GM19023 (cell line): Measurements from ENCODE around the gene TRIB2.
A peak's percentile ranks its signal among the peaks of the same experiment; 100 is the strongest.
"Not testable (repeated sequence)": the region's sequence is repeated elsewhere in the genome, so short reads cannot be mapped to it uniquely, and the experiment has no call there.

ENCODE experiments used
- ATAC-seq: cut with Tn5 transposase; IDR thresholded peaks from one replicate; pipeline ENCODE4 v1.9.1; 2021; ENCODE audit warnings: mild to moderate bottlenecking, moderate library complexity; ENCODE audit not compliant: unreplicated experiment

Gene TRIB2

DNA sequence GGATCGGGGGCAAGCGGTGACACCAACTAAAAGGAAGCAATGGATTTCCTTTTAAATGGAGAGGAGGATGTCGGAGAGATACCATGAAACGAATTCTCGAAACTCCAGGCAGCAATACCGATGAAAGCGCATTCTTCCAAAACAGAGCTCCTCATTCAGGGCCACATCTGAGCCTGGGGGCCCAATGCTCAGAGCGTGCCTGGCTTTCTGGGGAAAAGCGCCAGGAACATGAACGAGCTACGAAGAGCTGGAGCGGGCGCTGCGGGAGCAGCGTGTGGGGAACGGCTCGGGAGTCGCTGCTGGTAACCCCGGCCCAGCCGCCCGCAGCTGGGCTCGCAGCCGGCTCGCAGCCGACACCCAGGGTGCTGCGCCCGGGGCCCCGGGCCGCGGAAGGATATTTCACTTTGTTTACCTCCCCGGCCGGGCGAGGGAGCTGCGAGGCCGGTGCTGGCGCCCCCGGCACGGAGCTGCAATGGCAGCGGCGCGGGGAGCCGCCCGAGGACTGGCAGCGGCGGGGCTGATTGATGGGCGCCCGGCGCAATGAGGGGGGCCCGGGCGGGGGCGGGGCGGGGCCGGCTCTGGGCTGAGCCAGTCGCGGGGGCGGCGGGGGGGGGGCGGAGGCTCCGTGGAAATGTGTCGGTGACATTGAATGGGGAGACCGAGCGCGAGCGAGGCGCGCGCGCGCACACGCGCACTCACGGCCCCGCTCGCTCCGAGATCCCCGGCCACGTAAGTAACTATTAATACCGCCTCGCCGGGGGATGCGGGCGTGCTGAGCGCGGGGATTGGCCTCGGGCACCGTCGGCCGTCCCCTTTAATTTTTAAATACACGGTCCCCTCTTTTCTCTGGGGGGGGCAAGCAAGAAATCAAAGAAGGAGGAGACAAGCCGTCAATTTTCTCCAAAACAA lies at the start of gene TRIB2:
TRIB2 (plus strand) TSS at position 655 of the 909 bp plus-strand sequence. CDS start 1,372 bp downstream, outside the sequence.
- ATAC-seq, result peak; percentile 51

DNA sequence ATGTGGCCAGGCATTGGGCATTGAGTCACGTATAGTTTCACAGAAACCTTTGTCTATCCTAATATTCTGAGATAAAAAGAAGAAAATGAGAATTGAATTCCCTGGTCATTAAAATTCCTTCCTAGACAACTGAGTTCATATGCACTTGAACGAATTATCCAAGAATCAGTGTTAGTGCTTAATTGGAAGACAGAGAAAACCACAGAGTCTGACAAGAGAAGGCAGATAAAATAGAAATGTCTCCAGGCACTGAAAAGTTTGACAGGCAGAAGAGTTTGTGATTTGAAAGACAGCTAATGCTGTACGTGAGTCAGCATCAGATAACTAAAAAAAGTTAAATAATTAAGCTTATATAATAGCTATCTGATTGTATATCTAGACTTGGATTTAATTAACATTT lies 47.7 kb upstream of the TRIB2 start:
- ATAC-seq, result no peak

DNA sequence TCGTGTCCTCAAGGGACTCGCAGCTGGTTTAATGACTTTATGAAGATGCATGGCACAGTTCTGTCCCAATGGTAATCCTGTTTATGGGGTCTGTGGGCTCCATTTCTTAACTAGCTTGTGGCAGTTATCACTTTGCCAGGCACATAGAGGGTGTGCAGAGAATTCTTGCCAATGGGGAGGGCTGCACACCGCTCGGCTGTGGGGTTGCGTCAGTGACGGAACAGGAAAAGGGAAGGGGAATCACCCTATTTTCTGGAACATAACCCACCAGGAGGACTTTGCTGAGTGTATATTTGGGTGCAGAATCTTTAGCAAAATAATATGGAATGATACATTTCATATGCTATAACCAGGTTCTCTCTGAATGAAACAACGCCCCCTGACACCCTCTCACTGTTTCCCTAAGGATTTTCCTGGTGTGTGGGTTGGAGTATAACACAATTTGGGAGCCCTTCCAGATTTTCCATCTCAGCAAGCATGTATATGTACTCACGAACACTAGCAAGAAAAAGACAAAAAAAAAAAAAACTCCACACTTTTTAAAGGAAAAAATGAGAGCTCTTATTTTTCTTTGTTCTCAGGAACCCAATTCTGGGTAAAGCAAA lies 43.9 kb upstream of the TRIB2 start:
- no peak for ATAC-seq

DNA sequence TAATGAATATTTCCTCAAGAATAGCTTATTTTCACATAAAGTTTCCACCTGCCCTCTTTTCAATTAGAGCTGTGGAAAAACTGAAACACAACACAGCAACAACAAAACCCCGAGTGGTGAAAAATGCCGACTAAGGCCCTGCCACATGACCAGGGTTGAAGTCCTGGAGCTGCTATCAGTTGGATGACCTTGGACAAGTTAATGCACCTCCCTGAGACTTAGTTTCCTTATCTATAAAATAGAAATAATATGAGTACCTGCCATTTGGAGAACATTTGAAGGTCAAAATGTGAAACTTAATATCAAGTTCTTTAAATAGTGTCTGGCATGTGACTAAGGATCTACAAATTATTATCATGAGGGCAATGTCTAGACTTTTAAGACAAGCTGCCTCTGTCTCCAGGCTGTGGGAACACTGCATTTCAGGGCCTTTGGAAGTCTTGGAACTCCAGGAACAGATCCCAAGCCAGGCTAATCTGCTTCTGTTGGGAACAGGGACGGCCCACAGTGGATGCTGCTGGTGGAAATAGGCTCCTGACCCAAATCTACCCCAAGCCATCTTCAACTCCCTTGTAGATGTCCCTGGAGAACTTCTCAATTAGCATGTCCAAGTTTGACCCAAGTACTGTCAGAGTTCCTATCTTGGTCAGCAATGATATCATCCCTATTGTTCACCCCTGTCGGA lies 42.0 kb upstream of the TRIB2 start:
- no peak for ATAC-seq

DNA sequence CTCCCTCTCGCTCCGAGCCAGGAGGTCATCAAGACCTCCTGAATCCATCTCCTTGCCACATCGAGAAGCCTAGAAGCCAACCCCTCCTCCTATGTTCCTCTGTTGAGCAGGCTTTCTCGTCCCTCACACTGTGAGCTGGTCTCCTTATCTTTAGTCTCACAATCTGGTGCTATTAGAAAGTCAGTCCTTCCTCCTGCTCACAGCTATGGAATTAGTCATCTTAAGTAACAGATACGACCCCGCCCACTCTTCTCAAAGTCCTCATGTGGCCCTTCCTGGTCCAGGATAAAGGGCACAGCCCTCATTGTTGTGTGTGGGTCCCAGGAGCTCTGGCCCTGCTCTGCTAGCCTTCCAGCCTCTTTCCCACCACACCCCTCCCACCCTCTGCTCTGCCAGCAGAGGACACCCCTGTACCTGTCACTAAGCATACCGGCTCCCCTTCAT lies 41.4 kb upstream of the TRIB2 start:
- ATAC-seq, result no peak

DNA sequence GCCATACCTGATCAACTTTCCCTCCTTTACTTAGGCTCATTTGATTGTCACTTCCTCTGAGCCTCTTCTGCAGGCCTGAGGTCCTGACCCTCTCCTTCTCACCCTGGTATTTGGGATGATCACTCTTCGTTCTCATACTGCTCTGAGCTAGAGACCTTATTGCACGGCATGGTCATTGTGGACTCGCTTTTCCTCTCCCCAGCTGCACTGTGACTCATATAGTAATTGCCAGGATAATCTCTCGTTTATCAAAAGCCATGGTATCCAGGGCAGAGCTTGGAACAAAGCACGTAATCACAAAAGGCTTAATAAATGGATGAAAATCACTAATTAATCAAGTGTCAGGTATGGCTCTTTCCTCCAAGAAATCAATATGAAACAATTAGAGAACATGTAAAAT lies 40.9 kb upstream of the TRIB2 start:
- no peak for ATAC-seq

DNA sequence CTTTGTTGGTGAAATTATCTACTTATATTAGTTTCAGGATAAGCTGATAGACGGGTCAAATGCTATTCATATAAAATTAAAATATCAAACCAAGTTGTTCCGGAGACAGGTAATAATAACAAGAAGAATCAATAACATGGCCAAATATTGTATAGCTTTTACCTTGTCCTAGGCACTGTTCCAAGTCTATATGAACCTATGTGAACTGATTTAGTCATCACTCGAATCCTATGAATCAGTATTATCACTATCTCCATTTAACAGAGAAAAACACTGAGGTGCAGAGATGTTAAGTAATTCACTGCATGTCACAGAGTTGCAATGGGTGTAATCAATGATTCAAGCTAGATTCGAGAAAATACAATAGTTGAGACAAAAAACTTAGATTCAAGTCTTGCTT lies 40.0 kb upstream of the TRIB2 start:
- no peak for ATAC-seq

DNA sequence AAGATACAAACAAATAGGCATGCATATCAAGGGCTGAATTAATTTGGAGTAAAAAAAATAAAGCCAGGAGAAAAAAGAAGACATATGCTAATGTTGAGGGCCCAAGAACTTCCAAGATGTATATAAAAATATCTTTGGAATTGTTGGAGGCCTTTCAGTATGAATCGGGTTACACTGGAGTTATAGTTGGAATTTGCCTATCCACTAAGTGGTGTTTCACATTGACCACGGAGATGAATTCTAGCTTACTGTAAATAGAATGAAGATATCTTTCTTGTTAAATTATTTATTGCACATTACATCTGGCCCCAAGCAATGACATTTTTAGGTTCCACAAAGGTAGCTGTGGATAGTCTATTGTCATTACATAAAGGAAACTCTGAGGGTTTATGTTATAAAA lies 38.5 kb upstream of the TRIB2 start:
- no peak for ATAC-seq

DNA sequence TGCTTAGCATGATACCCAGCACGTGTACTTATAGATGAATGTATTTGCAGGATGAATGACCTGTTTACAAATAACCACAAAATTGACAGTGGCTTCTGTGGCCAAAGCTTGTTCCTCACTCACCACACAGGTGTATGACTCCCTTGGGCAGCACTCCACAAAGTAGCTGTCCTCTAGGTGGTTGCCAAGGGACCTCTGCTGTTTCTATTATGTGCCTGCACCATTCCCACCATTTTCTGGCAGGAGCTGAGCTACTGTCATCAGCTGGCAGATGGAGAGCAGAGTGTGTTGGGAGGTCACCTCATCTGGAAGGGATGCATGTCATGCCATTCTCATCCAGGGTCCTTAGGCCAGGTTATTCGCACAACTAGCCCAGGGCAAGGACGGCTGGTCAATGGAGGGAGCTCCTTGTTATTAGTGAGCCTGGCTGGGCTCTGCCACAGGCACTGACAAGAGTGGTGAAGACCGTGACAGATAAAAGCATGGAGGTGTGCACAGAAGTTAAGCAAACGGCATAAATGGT lies 37.1 kb upstream of the TRIB2 start:
- ATAC-seq, result no peak

DNA sequence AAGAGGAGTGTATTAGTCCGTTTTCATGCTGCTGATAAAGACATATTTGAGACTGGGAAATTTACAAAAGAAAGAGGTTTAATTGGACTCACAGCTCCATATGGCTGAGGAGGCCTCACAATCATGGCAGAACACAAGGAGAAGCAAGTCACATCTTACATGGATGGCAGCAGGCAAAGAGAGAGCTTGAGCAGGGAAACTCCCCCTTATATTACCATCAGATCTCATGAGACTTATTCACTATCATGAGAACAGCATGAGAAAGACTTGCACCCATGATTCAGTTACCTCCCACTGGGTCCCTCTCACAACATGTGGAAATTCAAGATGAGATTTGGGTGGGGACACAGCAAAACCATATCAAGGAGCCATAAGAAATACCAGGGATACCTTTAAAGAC lies 36.6 kb upstream of the TRIB2 start:
- not testable (repeated sequence) for ATAC-seq

DNA sequence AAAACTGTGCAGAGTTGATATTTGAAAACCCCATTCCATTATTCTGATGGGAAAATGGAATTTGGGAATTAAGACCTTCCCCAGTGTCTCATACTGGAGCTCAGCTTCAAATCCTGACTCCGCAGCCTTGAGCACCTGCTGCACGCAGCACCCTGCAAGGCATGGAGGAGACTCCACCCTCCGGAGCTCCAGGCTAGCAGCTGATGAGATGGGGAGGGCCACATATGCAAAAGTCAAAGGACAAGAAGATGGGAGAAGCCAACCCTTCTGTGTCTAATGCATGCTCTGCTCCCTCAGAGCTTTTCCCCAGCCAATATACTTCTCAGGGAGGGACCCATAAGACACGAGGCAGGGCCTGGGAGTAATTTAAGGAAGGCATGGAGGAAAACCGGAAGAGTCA lies 34.7 kb upstream of the TRIB2 start:
- ATAC-seq, result no peak

DNA sequence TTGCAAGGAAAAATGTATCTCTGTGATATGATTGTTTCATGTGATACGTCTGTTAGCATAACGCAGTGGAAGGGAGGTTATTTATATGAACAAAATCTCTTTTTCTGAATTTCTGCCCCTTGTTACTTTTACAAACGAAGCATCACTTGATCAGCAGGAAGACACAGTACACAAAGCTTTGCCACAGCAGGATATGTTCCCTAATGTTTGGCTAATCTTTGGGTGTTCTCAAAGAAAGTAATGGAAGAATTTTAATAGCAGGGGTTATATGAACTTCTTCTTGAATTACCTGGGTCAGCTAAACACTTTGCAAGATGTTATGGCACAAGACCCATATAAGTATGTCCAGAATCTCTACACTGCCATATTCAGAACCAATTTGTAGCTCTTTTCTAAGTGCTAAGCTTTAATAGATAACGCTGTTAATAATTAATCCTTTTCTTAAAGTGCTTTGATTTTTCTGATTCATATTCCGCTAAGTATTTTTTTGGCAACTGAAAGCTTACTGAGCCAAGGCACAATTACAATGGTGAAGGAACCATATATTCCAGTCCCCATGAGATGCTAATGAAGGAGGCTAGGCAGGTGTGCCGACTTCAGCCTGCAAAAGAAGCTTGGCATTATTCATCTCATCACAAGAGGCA lies 33.2 kb upstream of the TRIB2 start:
- no peak for ATAC-seq

DNA sequence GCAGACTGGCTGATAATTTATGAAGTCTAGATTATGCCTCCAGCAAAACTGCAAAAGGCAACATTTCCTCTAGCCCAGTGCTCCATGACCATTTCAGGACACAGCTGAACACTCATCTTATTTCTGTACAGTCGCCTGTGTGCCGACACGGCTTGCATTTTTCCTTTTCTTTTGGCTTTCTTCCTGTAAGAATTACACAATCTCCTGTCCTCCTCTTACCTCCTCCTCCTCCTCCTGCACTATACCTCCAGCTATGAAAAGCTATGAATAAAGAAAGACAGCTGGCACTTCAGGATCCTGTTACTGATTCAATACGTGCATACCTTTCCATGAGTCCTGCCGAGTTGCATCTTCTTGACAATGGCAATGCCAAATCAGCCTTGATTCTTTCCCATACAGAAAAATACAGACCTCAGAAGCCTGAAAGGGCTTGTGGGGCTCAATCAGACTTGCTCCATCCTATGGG lies 32.2 kb upstream of the TRIB2 start:
- ATAC-seq, result no peak

DNA sequence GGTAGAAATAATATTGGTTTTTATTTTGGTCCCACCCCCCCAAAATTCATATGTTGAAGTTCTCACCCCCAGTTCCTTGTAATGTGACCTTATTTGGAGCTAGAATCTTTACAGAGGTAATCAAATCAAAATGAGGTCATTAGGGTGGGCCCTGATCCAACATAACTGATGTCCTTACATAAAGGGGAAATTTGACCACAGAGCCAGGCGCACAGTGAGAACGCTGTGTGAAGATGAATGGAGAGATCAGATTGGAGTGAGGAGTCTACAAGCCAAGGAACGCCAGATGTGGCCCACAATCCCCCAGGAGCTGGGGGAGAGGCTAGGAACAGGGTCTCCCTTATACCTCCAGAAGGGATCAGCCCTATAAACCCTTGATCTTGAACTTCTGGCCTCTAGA lies 31.6 kb upstream of the TRIB2 start:
- no peak for ATAC-seq

DNA sequence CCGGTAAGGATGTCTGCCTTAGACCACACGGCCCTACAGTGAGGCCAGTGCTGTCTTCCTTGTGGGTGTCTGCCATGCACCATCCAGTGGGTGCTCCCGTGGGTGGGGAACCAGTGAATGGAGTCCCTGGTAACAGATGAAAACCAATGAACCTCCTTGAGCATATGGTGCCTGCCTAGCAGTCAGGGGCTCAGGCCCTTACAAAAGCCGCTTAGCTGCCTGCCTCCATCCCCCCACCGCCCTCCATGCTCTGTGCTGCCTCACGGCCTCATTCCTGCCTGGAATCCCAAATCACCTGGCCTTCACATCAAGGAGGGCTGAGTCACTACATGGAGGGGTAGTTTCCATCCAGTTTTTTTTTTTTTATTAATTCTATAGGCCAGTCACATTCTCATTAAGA lies 30.8 kb upstream of the TRIB2 start:
- no peak for ATAC-seq

DNA sequence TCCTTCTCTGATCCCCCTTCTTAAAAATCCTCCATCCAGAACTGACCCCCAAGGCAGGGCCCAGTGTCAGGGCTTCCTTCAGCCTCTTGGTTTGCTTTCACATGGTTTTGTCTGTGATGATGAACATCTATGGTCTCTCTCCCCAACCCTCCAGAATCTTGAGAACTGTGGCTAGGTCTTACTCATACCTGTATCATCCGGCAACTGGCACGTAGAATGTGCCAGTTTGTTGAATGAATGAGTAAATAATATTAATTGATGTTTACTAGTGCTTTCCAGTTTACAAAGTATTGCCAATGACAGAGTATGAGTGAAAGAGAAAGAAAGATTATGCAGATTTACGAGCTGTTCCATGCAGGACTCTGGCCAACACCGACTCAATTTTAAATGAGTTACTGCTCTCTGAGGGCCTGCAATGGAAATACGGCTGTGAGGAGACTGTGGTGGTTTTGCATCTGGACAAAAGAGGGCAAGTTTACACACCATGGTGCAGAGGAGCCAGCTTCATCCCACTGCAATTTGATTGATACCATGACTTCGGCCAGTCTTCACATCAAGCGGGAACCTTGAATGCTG lies 29.9 kb upstream of the TRIB2 start:
- ATAC-seq, result no peak

DNA sequence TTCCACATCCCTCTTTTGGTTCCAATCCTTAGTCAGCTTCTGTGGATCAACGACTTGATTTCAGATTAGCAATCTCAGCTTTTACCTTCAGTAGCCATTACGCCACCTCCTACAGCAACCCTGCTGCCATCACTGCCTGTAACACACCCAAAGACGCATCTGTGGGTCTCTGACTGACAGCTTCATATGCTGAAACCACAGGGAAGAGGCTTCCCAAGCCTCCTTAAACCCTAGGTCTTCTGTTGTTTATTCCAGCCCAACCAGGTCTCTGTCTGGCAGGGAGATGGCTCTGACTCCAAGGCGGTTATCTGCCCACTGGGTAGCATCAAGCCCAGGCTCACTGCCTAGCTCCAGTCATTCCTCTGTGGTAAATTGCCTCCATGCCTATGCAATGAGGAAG lies 28.6 kb upstream of the TRIB2 start:
- no peak for ATAC-seq

DNA sequence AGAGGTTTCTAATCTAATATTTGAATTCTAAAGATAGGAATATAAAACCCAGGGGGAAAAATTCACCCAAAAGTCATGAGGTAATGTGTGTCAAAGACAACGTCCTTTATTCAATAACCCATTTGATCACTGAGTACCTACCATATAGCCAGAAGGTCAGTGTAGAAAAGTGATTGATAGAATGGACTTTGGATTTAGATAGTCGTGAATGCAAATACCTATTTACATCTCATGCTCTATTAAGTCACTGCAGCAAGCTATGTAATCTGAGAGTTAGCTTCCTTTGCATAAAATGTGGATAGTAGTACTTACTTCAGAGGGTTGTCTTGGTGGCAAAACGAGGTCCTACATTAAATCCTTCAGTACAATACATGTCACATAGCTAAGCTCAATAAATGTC lies 27.8 kb upstream of the TRIB2 start:
- ATAC-seq, result no peak

DNA sequence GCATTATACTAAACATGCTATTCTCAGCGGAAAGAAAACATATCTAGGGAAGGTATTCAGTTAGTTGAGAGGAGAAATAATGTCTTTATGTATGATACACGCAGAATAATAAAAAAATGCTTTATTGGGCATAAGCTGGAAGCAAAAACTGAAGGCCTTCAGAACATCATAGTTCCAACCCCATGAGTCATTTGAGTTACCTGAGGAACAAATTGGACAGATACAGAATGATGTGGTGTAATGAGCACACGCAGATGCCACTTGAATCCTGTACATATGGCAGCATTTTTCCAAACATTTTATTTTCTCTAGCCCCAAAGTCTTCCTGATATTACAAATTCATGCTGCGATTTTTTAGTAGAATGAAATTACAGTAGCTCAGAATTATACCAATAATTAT lies 23.2 kb upstream of the TRIB2 start:
- ATAC-seq, result no peak

DNA sequence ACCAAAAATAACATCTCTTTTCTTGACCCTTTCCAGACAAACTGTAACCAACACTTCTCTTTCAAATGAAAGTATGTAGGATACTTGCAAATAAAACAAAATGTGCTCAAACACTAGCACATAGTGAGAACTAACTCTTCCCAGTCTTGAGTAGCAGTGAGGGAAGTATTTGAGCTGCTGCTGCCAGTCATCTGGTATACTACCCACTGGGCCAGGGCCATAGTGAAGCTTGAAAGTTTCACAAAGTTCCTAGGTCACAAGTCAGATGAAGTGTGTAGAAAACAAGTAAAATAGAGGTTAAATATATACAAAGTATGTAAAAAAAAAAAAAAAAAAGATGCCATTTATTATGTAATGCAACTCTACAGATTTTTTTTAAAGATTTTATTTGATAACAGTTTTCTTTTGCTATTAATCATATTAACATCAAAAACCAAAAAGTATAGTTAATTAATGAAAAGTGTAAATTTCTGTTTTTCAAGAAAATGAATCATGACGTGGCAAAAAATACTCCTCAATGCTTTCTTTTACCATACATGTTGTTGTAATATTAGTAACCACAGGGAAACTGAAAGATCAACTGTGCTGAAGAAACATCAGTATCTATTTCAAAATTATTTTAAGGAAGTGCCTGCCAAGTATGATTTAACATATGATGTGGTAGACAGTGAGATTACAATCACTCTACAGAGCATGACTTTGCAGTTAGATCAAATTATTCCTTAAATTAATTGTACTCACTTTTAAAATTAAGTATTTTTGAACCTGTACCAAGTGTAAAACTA lies 21.6 kb upstream of the TRIB2 start:
- ATAC-seq, result no peak
